CD4-positive, alpha-beta T cell (primary cell): Measurements from ENCODE around the gene SLC38A10. TPM values are rescaled to one million over a fixed set of nuclear protein-coding genes. Genes with fewer than 3 reads are reported as not detected.

Source experiments
- ATAC-seq: fragments of 200-7000 bp; cut with Tn5 transposase; one replicate; pipeline ENCODE4 v1.10.0; 2022; ENCODE audit warnings: mild to moderate bottlenecking; ENCODE audit not compliant: poor library complexity
- CTCF ChIA-PET: fragments of 350-600 bp; sonication (Branson Sonifier 250); formaldehyde crosslinking; loops from one replicate; lab custom pipeline; 2021; ENCODE audit warnings: antibody characterized with exemption, inconsistent platforms; lab: Charles Lee
- POLR2A ChIA-PET: fragments of 350-600 bp; sonication (Branson Sonifier 250); formaldehyde crosslinking; loops from one replicate; lab custom pipeline; 2021; ENCODE audit warnings: antibody characterized with exemption, inconsistent platforms; lab: Charles Lee
- DNase-seq, 14 experiments: peaks; one replicate each; pipeline ENCODE4 v3.0.0-alpha.2; 2013 to 2020; ENCODE audit warnings: mixed read lengths in 2 of 14
- H3K27ac ChIP-seq, 2 donors: one replicate each; pipeline versions ENCODE4 v1.5.1 to v1.7.0; 2013; ENCODE audit warnings: low read length in 2 of 2, low read depth in 1 of 2, mild to moderate bottlenecking in 1 of 2
- H3K27me3 ChIP-seq, 2 experiments: 1 replicate in 1 of 2; 2 replicates in 1 of 2; pipeline versions ENCODE4 v1.6.1 to v1.7.0; 2013; ENCODE audit warnings: low read length in 2 of 2, control low read depth in 1 of 2, mild to moderate bottlenecking in 1 of 2, moderate library complexity in 1 of 2; ENCODE audit not compliant: insufficient read depth in 2 of 2, control insufficient read depth in 1 of 2
- H3K36me3 ChIP-seq: one replicate; pipeline ENCODE4 v1.6.1; 2013; ENCODE audit warnings: low read length, control low read depth; ENCODE audit not compliant: insufficient read depth
- H3K4me1 ChIP-seq: one replicate; pipeline ENCODE4 v1.6.1; 2013; ENCODE audit warnings: low read length, control low read depth; ENCODE audit not compliant: insufficient read depth
- H3K4me3 ChIP-seq: one replicate; pipeline ENCODE4 v1.5.1; 2013; ENCODE audit warnings: mild to moderate bottlenecking, low read length, moderate library complexity
- H3K9me3 ChIP-seq, 2 experiments: 1 replicate in 1 of 2; 2 replicates in 1 of 2; pipeline versions ENCODE4 v1.6.1 to v1.7.0; 2013; ENCODE audit warnings: low read length in 2 of 2, mild to moderate bottlenecking in 2 of 2, control low read depth in 1 of 2, moderate library complexity in 1 of 2; ENCODE audit not compliant: control insufficient read depth in 1 of 2, insufficient read depth in 1 of 2
- H3K27ac Mint-ChIP-seq: one replicate; pipeline ENCODE4 v1.8.0; 2020; ENCODE audit warnings: mixed read lengths
- H3K27me3 Mint-ChIP-seq: one replicate; pipeline ENCODE4 v1.8.0; 2021; ENCODE audit warnings: mixed read lengths
- H3K36me3 Mint-ChIP-seq: one replicate; pipeline ENCODE4 v1.8.0; 2021; ENCODE audit warnings: low read depth, mixed read lengths
- H3K4me1 Mint-ChIP-seq: one replicate; pipeline ENCODE4 v1.8.0; 2021; ENCODE audit warnings: low read depth, mixed read lengths
- H3K4me3 Mint-ChIP-seq: one replicate; pipeline ENCODE4 v1.8.0; 2020; ENCODE audit warnings: mild to moderate bottlenecking, mixed read lengths
- H3K9me3 Mint-ChIP-seq: one replicate; pipeline ENCODE4 v1.8.0; 2020; ENCODE audit warnings: mixed read lengths
- CTCF ChIP-seq: fragments of 200-600 bp; IDR thresholded peaks from one replicate; pipeline ENCODE4 v1.8.0; 2022; ENCODE audit warnings: antibody characterized with exemption, mild to moderate bottlenecking
- intact Hi-C, 2 experiments: fragments of 100-400 bp; cut with DNase I in 1 of 2; cut with micrococcal nuclease in 1 of 2; formaldehyde crosslinking; loops; one replicate each; pipeline versions ENCODE4 v1.15.1 to v1.9.0; 2023 to 2025; cut with DNase I, micrococcal nuclease
- total RNA-seq, 174 experiments: library from RNA in 2 of 174; stranded (reverse) in 2 of 174; gene quantifications; one replicate each; pipeline ENCODE4 v1.2.3 and lab custom pipeline; 2021 to 2026

SLC38A10 gene
- total RNA-seq, 2 experiments from 2014 or later: 22.8 to 26.4 TPM

- H3K27ac ChIP-seq: no peak overlapping the region
- Mint-ChIP-seq H3K36me3 (peaks cover 53% of the 10 kb centered on the region), H3K4me3 (no peak overlapping the region), H3K9me3 (no peaks in the 10 kb centered on the region), H3K27ac (no peak overlapping the region), H3K4me1 (peaks cover 13% of the 10 kb centered on the region), H3K27me3 (no peaks in the 10 kb centered on the region)
- no peak overlapping the region for H3K4me3 ChIP-seq
- DNase-seq: no peak
- H3K27me3 ChIP-seq: no peaks in the 10 kb centered on the region
- H3K4me1 ChIP-seq: peaks cover 19% of the 10 kb centered on the region
- TF ChIP-seq CTCF: no peak
- ChIA-PET POLR2A (no interaction called here), CTCF (interaction anchor here (1.7 kb wide), 1 partner anchor 11 kb away, joined by 5 read pairs; no protein-coding TSS in a partner anchor)
- H3K9me3 ChIP-seq: no peaks in the 10 kb centered on the region
- peaks cover 59% of the 10 kb centered on the region for H3K36me3 ChIP-seq
- intact Hi-C loops: no loop called here
- no peak for ATAC-seq
Observed at GRCh38 chr17:81280571-81280970, 14.5 kb downstream of the SLC38A10 start.

- Histone ChIP-seq H3K4me3 (no peak overlapping the region), H3K27me3 (no peaks in the 10 kb centered on the region), H3K27ac (no peak overlapping the region), H3K36me3 (peaks cover 66% of the 10 kb centered on the region), H3K9me3 (no peaks in the 10 kb centered on the region), H3K4me1 (peaks cover 9% of the 10 kb centered on the region)
- H3K4me1 Mint-ChIP-seq: peaks cover 4% of the 10 kb centered on the region
- intact Hi-C loops: no loop called here
- no peak for TF ChIP-seq CTCF
- ATAC-seq (no peak), DNase-seq (no peak)
- peaks cover 50% of the 10 kb centered on the region for H3K36me3 Mint-ChIP-seq
- H3K27ac Mint-ChIP-seq: no peak overlapping the region
- ChIA-PET POLR2A (no interaction called here), CTCF (interaction anchor here (1.7 kb wide), 1 partner anchor 12 kb away, joined by 5 read pairs; no protein-coding TSS in a partner anchor)
- H3K27me3 Mint-ChIP-seq: no peaks in the 10 kb centered on the region
- no peaks in the 10 kb centered on the region for H3K9me3 Mint-ChIP-seq
- H3K4me3 Mint-ChIP-seq: no peak overlapping the region
Observed at GRCh38 chr17:81279278-81280275, 15.5 kb downstream of the SLC38A10 start.

- no peaks in the 10 kb centered on the region for H3K9me3 ChIP-seq
- CTCF ChIA-PET: no interaction called here
- no peaks in the 10 kb centered on the region for H3K4me1 Mint-ChIP-seq
- no peaks in the 10 kb centered on the region for H3K27me3 Mint-ChIP-seq
- H3K4me3 ChIP-seq: no peak overlapping the region
- H3K36me3 ChIP-seq: peaks cover 73% of the 10 kb centered on the region
- no peak overlapping the region for H3K4me3 Mint-ChIP-seq
- H3K27ac Mint-ChIP-seq: no peak overlapping the region
- intact Hi-C loops: no loop called here
- peaks cover 6% of the 10 kb centered on the region for H3K4me1 ChIP-seq
- no peak for TF ChIP-seq CTCF
- H3K27me3 ChIP-seq: no peaks in the 10 kb centered on the region
- ATAC-seq (no peak), DNase-seq (no peak)
- no peak overlapping the region for H3K27ac ChIP-seq
- peaks cover 51% of the 10 kb centered on the region for H3K36me3 Mint-ChIP-seq
- no peaks in the 10 kb centered on the region for H3K9me3 Mint-ChIP-seq
- POLR2A ChIA-PET: no interaction called here
Observed at GRCh38 chr17:81278831-81279230, 16.3 kb downstream of the SLC38A10 start.
